WTC11 (cell line): ENCODE data around the gene TTC21A. TPM values are rescaled to one million over a fixed set of nuclear protein-coding genes. Genes with fewer than 3 reads are reported as not detected.

Experiments
- ATAC-seq: fragments of 200-7000 bp; cut with Tn5 transposase; 2 replicates; pipeline ENCODE4 v1.10.0; 2021; ENCODE audit warnings: mild to moderate bottlenecking, moderate library complexity
- CTCF ChIA-PET: fragments of 300-600 bp; sonication (Branson Sonifier 250); formaldehyde crosslinking; loops from one replicate; lab custom pipeline; 2021; ENCODE audit warnings: antibody characterized with exemption; lab: Charles Lee
- POLR2A ChIA-PET: fragments of 350-600 bp; sonication (Branson Sonifier 250); formaldehyde crosslinking; loops from one replicate; lab custom pipeline; 2021; ENCODE audit warnings: antibody characterized with exemption; lab: Charles Lee
- DNase-seq: peaks from one replicate; pipeline ENCODE4 v3.0.0; 2021; ENCODE audit warnings: low spot score
- H3K27ac Mint-ChIP-seq: 2 replicates; pipeline ENCODE4 v1.8.0; 2021; ENCODE audit warnings: mixed read lengths
- H3K27me3 Mint-ChIP-seq: 2 replicates; pipeline ENCODE4 v1.8.0; 2021; ENCODE audit warnings: low read depth, mild to moderate bottlenecking, moderate library complexity, mixed read lengths
- H3K36me3 Mint-ChIP-seq: 2 replicates; pipeline ENCODE4 v1.8.0; 2021; ENCODE audit warnings: mixed read lengths
- H3K4me1 Mint-ChIP-seq: 2 replicates; pipeline ENCODE4 v1.8.0; 2022; ENCODE audit warnings: mixed read lengths
- H3K4me3 Mint-ChIP-seq: 2 replicates; pipeline ENCODE4 v1.8.0; 2021; ENCODE audit warnings: mild to moderate bottlenecking, moderate library complexity, mixed read lengths
- H3K9me3 Mint-ChIP-seq: 2 replicates; pipeline ENCODE4 v1.8.0; 2021; ENCODE audit warnings: mixed read lengths
- AFF4 ChIP-seq: sonication (generic); formaldehyde crosslinking; IDR thresholded peaks from 2 replicates; pipeline ENCODE4 v1.8.1; 2023; ENCODE audit warnings: mild to moderate bottlenecking, missing genetic modification reagents, borderline replicate concordance
- AR ChIP-seq: fragments of 250-450 bp; sonication (Bioruptor Pico); IDR thresholded peaks from 2 replicates; pipeline ENCODE4 v1.9.0; 2021; ENCODE audit warnings: mild to moderate bottlenecking
- ATF2 ChIP-seq: sonication (generic); formaldehyde crosslinking; IDR thresholded peaks from 2 replicates; pipeline ENCODE4 v1.8.1; 2022; ENCODE audit warnings: low read depth, missing genetic modification reagents, borderline replicate concordance
- E2F5 ChIP-seq: sonication (generic); formaldehyde crosslinking; IDR thresholded peaks from 2 replicates; pipeline ENCODE4 v1.8.1; 2022; ENCODE audit warnings: mild to moderate bottlenecking, moderate library complexity, missing genetic modification reagents
- ELF4 ChIP-seq: sonication (generic); formaldehyde crosslinking; IDR thresholded peaks from 2 replicates; pipeline ENCODE4 v1.8.1; 2022; ENCODE audit warnings: low read depth, mild to moderate bottlenecking, moderate library complexity, missing genetic modification reagents
- FOXP4 ChIP-seq: sonication (generic); formaldehyde crosslinking; IDR thresholded peaks from 2 replicates; pipeline ENCODE4 v1.8.0; 2022; ENCODE audit warnings: mild to moderate bottlenecking, missing genetic modification reagents
- GABPB1 ChIP-seq: sonication (generic); formaldehyde crosslinking; IDR thresholded peaks from 2 replicates; pipeline ENCODE4 v1.8.1; 2023; ENCODE audit warnings: mild to moderate bottlenecking, missing genetic modification reagents
- JUN ChIP-seq: sonication (generic); formaldehyde crosslinking; IDR thresholded peaks from 2 replicates; pipeline ENCODE4 v1.8.0; 2023; ENCODE audit warnings: mild to moderate bottlenecking, missing genetic modification reagents
- NR3C1 ChIP-seq: sonication (generic); formaldehyde crosslinking; conservative IDR thresholded peaks from 2 replicates; pipeline ENCODE4 v1.8.1; 2023; ENCODE audit warnings: low read depth, mild to moderate bottlenecking, missing genetic modification reagents
- TEAD4 ChIP-seq: sonication (generic); formaldehyde crosslinking; IDR thresholded peaks from 2 replicates; pipeline ENCODE4 v1.8.0; 2022; ENCODE audit warnings: mild to moderate bottlenecking, missing genetic modification reagents
- USF2 ChIP-seq: sonication (generic); formaldehyde crosslinking; IDR thresholded peaks from 2 replicates; pipeline ENCODE4 v1.8.1; 2023; ENCODE audit warnings: mild to moderate bottlenecking, missing genetic modification reagents, moderate library complexity
- ZNF263 ChIP-seq: sonication (generic); formaldehyde crosslinking; IDR thresholded peaks from 2 replicates; pipeline ENCODE4 v1.8.1; 2022; ENCODE audit warnings: low read depth, mild to moderate bottlenecking, moderate library complexity, missing genetic modification reagents
- ZNF396 ChIP-seq: fragments of 250-450 bp; sonication (Bioruptor Pico); IDR thresholded peaks from 2 replicates; pipeline ENCODE4 v1.8.0; 2021; ENCODE audit warnings: mild to moderate bottlenecking, moderate library complexity, borderline replicate concordance
- ZSCAN18 ChIP-seq: fragments of 250-450 bp; sonication (Bioruptor Pico); IDR thresholded peaks from 2 replicates; pipeline ENCODE4 v2.1.2; 2022; ENCODE audit warnings: mild to moderate bottlenecking, moderate library complexity
- total RNA-seq: library from RNA; stranded (reverse); gene quantifications from 3 replicates; pipeline ENCODE4 v1.2.3, GENCODE V29; 2021

Gene TTC21A
- total RNA-seq, 1 experiment from 2014 or later, result 3.8 TPM

- ATAC-seq, result no peak
- TF ChIP-seq FOXP4 (CRISPR knock-in tag) (no peak), AFF4 (no peak), AR (no peak), GABPB1 (no peak), JUN (CRISPR knock-in tag) (no peak), USF2 (CRISPR knock-in tag) (no peak), ATF2 (CRISPR knock-in tag) (no peak), ZSCAN18 (no peak), ELF4 (no peak), ZNF396 (CRISPR knock-in tag) (no peak), E2F5 (CRISPR knock-in tag) (no peak), ZNF263 (CRISPR knock-in tag) (no peak), TEAD4 (CRISPR knock-in tag) (no peak), NR3C1 (CRISPR knock-in tag) (no peak)
- TF ChIP-seq, all 79 proteins: peak for 0
- DNase-seq, result no peak
- H3K27me3 Mint-ChIP-seq, result no peaks in the 10 kb centered on the region
- ChIA-PET POLR2A (no interaction called here), CTCF (interaction anchor here (1.0 to 2.0 kb wide), 2 partner anchors 146 to 150 kb away, joined by 4 to 6 read pairs; no protein-coding TSS in a partner anchor)
- no peaks in the 10 kb centered on the region for H3K9me3 Mint-ChIP-seq
- peaks cover 34% of the 10 kb centered on the region for H3K36me3 Mint-ChIP-seq
- no peak overlapping the region for H3K4me3 Mint-ChIP-seq
- H3K4me1 Mint-ChIP-seq, result peaks cover 14% of the 10 kb centered on the region
- no peak overlapping the region for H3K27ac Mint-ChIP-seq
Observed at GRCh38 chr3:39142067-39142466, 34.6 kb downstream of the TTC21A start.
